Upper lobe of left lung (tissue), 4 donors: ENCODE measurements around the gene TPST2.
A peak's percentile ranks its signal among the peaks of the same experiment; 100 is the strongest.

ENCODE experiments used
- EP300 ChIP-seq, 4 donors: sonication (generic); formaldehyde crosslinking; IDR thresholded peaks; one replicate each; pipeline ENCODE4 v1.5.1; 2017; ENCODE audit warnings: antibody characterized with exemption in 4 of 4, control low read depth in 2 of 4
- POLR2A ChIP-seq, 4 donors: fragments of 450-650 bp; IDR thresholded peaks; one replicate each; pipeline ENCODE4 v1.5.1; 2016 to 2017; ENCODE audit warnings: antibody characterized with exemption in 4 of 4, mild to moderate bottlenecking in 2 of 4
- POLR2AphosphoS5 ChIP-seq, 2 donors: sonication (generic); formaldehyde crosslinking; IDR thresholded peaks; one replicate each; pipeline ENCODE4 v1.5.1; 2017; ENCODE audit warnings: antibody characterized with exemption in 2 of 2
- TF ChIP-seq, protein P1 (sequence below), 6 experiments: fragments of 450-650 bp in 4 of 6; fragments of 200-600 bp in 2 of 6; sonication (generic) in 2 of 6; IDR thresholded peaks; one replicate each; pipeline ENCODE4 v1.5.1; 2016 to 2019; ENCODE audit warnings: antibody characterized with exemption in 6 of 6

- TF ChIP-seq, protein P1, sequence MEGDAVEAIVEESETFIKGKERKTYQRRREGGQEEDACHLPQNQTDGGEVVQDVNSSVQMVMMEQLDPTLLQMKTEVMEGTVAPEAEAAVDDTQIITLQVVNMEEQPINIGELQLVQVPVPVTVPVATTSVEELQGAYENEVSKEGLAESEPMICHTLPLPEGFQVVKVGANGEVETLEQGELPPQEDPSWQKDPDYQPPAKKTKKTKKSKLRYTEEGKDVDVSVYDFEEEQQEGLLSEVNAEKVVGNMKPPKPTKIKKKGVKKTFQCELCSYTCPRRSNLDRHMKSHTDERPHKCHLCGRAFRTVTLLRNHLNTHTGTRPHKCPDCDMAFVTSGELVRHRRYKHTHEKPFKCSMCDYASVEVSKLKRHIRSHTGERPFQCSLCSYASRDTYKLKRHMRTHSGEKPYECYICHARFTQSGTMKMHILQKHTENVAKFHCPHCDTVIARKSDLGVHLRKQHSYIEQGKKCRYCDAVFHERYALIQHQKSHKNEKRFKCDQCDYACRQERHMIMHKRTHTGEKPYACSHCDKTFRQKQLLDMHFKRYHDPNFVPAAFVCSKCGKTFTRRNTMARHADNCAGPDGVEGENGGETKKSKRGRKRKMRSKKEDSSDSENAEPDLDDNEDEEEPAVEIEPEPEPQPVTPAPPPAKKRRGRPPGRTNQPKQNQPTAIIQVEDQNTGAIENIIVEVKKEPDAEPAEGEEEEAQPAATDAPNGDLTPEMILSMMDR (IDR thresholded peaks at IDR 0.05) = peak in 3 of 6 experiments; percentile 28 to 31 (median 28)
- TF ChIP-seq POLR2AphosphoS5 (IDR thresholded peaks at IDR 0.05) = peak; percentile 97 to 98
- TF ChIP-seq EP300 (IDR thresholded peaks at IDR 0.05) = peak in 1 of 4 donors; percentile 81
- TF ChIP-seq POLR2A (IDR thresholded peaks at IDR 0.05) = peak in 3 of 4 donors; percentile 82 to 94 (median 93)
Measured at GRCh38 chr22:26483439-26484359, 106.2 kb downstream of the TPST2 start, which contains the start of the genes HPS4 and SRRD.
